GOT3 (cell line): ENCODE results near the gene VSIG4.
"Not testable (repeated sequence)": the region's sequence is repeated elsewhere in the genome, so short reads cannot be mapped to it uniquely, and the experiment has no call there.

Source experiments
- DNase-seq: peaks from one replicate; lab custom pipeline; 2025; ENCODE audit warnings: mixed read lengths; lab: John Stamatoyannopoulos, UW

Gene VSIG4, protein sequence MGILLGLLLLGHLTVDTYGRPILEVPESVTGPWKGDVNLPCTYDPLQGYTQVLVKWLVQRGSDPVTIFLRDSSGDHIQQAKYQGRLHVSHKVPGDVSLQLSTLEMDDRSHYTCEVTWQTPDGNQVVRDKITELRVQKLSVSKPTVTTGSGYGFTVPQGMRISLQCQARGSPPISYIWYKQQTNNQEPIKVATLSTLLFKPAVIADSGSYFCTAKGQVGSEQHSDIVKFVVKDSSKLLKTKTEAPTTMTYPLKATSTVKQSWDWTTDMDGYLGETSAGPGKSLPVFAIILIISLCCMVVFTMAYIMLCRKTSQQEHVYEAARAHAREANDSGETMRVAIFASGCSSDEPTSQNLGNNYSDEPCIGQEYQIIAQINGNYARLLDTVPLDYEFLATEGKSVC

DNA sequence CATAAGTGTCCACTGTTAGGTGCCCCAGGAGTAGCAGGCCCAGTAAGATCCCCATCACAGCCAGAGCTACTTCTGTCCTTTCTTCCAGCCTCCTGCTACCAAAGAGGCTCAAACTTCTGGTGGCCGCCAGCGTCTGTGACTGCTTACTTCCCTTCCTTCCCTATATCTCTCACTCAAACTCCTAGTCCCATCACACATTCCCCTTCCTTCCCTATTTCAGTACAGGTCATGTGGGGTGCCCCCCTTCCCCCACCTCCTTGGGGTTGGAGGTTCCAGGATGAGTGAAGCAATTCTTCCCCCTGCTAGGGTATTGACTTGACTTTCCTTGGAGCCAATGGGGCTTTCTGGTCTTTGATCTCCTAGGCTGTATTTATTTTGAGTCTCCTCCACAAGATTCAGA is at the start of gene VSIG4:
Gene VSIG4, minus strand, starts transcription at position 137 of the 400 bp plus-strand sequence. Its CDS starts 82 bp downstream, at position 55.
- no peak for DNase-seq

DNA sequence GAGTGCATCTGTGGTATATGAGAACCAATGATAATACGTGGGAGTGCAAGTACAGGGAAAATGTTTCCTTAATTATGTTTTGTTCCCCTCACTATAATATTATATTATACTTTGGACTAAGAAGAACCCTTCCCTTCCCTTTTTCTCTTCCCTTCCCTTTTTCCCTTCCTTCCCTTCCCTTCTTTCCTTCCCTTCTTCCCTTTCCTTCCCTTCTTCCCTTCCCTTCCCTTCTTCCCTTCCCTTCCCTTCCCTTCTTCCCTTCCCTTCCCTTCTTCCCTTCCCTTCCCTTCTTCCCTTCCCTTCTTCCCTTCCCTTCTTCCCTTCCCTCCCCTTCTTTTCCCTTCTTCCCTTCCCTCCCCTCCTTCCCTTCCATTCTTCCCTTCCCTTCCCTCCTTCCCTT is 36.9 kb upstream of the VSIG4 start:
- DNase-seq: no peak

DNA sequence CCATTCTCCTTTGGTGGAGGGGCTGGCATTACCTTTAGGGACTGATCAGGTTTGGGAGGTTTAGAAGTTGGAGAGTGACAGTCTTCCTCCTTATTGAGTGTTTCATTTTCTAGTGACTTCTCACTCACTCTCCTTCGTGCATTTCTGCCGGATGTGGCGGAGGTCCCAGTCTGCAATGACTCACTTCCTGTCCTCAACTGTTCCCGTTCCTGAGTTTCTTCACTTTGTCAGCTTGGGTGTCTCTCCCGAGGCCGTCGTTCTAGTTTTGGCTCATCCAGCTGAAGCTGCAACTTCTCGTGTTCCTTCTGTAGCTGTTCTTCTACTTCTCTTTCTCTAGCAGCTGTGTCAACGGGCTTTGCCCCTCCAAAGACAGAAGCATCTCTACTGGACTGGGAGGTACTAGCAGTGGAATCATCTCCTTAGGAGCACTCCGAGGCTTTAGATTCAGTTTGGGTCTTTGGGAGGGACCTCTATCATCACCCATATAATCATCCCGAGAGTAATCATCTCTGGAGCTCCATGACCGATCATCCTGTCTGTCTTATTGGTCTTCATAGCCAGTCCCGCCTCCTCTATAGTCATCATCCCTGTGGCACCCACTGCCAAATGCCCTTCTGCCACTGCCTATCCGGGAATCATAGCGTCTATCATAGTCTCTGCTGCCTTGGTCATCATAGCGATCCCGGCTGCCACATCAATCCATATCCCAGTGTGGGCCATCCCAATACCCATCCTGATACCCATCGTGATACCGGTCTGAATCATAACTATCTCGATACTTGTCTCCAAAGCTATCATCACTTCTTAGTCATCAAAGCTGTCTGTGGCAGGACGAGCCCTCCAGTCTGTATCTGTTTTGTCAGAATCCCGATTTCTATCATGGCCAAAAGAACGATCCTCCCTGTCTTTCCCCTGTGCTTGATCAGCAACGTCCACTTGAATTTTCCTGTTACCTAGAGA is 35.3 kb upstream of the VSIG4 start:
- DNase-seq: no peak

DNA sequence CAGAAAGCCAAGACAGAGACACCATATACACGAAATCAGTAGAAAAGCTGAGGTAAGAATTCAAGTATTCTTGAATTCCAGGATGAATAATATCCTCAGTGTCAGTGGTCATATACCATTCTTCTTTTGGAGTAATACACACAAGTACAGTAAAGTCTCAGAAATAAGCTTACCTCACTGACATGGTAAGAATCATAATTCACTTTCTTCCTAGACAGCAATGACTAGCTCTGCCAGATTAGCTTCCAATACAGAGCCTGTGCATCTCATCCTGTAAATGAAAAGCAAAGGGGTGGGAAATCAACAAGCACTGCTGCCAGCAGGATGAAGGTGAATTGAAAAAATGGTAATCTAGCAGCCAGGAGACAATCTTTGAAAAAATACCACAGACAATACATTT is 31.2 kb upstream of the VSIG4 start:
- DNase-seq: no peak

DNA sequence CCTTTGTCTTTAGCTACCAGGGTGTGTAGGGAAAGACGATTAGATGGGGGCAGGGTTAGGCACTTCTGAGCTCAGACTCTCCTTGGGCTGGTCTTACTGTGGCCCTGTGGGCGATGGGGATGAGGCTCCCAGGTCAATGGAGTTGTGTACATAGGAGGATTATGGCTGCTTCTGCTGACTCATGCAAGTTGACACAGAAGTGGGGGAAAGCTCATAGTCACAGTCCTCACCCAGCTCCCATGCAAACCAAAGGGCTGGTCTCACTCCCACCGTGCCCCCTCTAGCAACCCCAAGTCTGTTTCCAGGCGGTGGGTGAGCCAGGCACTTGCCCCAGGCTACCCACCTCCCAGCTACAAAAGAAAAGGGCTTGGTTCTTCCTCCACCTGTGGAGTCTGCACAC is 24.4 kb upstream of the VSIG4 start:
- no peak for DNase-seq

DNA sequence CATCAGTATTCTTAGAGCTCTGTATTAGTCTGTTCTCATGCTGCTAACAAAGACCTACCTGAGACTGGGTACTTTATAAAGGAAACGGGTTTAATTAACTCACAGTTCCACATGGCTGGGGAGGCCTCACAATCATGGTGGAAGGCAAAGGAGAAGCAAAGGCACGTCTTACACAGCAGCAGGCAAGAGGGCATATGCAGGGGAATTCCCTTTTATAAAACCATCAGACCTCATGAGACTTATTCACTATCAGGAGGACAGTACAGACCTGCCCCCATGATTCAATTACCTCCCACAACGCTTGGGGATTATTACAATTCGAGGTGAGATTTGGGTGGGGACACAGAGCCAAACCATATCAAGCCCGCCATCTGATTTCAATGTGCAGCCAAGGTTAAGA is 17.1 kb upstream of the VSIG4 start:
- not testable (repeated sequence) for DNase-seq

DNA sequence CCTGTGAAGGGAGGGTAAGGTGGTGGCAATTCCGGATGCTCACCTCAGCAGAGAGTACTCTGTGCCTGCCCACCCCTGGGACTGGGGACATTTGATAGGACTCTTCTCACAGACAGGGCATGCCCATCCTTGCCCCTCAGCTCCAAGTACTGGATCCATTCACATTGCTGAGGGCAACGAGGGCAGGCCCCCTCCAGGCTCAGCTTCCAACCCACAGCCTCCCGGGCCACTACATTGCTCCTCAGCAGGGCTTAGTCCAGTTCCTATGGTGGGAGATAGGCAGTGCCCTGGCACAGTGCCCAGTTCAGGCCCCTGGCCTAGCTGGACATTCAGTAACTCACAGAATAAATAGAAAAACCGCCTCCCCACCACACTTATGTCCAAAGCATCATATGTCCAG is 15.1 kb upstream of the VSIG4 start:
- DNase-seq: no peak

DNA sequence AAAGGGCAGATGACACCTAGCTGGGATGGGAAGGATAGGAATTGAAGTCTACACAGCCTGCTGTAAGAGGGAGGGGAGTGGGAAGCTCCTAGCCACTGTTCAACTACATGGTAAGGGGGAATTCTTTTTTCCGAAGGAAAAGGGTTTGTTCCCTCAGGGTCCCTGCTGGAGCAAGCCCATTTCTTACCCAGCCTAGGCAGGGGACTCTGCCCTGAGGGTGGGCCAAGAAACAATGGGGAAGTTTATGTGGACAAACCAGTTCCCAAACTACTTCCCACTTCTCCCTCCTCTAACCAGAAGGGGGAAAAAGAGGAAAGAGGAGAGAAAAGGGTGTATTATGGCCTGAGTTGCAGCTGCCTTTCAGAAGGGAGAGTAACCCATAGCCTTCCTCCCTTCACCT is 13.5 kb upstream of the VSIG4 start:
- no peak for DNase-seq

DNA sequence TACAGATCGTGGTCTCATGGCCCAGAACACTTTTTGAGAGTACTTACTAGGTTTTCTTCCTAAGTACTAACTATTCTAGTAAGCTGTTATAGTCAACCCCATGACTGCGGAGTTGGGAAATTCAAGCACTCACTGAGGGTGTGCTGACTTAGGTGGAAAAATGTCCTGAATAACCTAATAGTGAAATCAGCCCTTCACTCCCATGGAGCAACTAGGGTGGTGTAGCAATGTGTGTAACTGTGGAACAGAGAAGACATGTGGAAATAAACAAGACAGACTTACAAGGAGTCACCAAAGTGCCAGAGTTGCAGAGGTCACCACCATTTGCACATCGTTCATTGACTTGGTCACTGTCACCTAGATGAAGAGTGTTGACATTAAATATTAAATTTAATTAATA is 12.1 kb upstream of the VSIG4 start:
- DNase-seq: no peak

DNA sequence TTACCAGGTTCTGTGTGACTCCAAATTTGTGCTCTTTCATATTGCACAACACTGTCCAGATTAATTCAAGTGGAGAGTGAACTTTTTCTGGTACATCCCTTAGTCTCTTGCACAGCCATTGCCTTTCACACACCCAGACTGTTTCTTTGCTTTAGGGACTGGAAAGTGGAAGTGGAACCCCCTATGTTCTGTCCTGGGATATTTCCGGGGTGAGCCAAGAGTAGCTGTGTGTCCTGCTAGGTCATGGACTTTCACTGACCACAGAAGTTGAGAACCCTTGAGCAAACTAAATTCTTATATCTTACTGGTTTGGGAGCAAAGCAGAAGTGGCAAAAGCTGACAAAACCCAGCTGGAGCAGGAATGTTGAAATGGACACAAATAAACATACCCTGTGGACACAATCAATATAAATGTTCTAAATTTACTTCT is 10.3 kb upstream of the VSIG4 start:
- DNase-seq: no peak

DNA sequence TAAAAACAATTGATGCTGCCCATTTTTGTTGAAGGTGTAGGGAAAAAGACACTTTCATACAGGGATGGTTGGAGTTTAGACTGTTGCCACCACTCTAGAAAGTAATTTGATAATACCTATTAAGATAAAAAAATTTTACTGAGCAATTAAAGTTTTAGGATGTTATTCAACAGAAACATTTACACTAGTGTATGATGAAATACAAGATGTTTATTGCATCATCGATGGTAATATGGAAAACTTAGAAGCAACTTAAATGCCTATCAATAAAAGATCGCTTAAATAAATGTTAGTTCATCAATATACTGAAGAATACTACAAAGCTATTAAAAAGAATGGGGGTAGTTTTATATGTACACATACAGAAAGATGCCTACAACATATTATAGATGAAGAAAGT is 9.2 kb upstream of the VSIG4 start:
- no peak for DNase-seq

DNA sequence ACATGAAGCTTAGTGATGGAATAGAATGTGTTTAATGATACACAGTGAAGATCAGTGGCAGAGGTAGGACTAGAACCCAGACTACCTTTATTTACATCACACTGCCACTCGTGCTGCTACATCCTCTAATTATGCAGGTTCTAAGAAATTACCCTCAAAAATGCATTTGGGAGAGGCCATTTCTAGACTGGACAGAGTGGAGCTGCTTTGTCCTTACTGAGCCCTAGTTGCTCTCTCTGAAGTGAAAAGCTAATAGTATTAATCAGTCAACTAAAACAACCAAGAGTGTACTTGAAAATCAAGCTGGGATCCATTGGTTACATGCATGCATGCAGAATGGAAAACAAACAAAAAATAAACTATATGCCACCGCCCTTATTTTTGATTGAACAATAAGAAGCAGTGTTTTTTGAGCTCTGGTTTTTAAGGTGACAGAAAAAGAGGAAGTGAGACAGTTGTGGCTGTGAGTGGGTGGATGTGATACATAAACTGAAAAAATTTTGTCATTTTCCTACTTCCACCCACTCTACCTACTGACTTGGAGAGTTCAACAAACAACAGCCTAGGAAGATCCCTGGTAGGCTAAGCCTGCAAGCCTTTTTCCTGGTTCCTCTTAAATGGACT is 6.8 kb upstream of the VSIG4 start:
- DNase-seq: no peak

DNA sequence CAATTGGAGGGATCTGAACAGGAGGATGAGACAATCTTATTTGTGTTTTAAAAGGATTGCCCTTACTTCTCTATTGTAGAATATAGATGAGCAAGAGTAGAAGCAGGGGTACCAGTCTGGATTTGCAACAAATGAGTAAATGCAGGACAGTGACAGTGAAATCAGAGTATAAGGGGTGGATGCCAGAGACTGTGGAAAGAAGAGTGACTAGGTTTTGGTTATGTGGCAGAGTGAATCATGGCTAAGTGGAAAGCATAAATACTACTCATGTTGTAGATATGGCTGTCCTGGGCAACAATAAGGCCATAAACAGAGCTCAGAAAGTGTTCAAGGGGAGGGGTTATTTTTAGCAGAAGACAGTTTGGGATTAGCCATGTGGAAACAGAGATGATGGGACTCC is 6.0 kb upstream of the VSIG4 start:
- DNase-seq: no peak

DNA sequence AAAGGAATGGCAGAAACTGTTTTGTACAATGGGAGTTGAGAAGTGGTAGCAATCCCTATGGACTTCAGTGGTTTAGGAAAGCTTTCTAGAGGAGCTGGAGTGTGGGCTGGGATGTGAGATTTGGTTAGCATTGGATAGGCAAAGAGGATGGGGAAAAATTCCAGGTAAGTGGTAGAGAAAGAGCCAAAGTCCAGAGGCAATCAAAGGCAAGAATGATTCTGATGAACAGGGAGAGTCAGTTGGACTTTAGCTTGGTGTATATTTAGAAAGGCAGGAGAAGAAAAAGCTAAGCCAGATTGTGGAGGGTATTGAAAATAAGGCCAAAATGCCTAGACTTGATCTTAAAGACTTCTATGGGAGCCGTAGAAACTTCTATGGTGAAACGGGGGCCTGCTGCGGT is 3.7 kb upstream of the VSIG4 start:
- no peak for DNase-seq

DNA sequence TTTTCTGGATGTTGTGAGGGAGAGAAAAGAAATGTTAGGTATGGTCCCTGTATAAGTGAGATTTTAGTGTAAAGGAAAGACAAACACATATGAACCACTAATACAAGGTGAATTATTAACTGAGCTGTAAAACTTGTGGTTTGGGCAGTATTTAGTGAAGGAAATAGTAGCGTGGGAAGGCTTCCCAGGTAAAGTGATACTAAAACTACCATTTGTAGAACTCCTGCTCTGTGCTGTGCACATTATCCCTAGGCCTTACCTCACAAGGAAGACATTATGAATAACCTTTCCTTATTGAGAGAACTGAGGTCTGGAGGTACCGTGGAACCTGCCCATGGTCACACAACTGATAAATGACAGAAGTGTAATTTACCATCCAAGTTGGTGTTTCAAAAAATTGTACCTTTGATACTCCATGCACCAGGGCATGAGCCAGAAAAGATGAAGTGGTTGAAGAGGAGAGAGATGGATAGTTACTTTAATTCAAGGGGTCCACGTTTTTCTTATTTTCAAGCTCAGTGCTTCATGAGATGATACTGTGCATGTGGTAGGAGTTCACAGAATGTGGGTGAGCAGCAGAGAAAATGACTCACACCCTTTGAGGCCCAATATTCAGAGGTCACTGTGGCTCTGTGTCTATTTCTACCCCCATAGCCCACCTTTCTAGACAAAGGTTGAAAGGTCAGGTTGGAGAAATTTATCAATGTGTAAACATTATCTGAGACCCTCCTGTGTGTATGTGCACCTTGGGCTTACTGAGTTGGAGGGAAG is 2.6 kb upstream of the VSIG4 start:
- no peak for DNase-seq

DNA sequence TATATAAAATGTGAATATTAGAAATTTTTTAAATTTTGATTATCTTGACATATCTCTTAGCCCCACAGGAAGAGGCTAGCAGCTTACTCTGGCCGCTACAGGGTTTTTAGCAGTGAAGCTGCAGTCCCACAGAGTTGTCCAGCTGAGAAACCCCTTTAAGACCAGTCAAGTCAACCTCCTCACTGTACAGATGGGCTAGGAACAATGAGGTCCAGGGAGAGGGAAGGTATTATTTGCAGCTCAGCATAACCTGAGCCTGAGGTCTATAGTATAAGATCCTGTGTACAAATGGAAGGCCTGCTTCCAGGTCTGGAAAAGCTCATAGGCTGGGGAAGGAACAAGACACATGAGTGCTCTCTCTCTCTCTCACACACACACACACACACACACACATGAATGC is 1.8 kb downstream of the VSIG4 start:
- DNase-seq: no peak

DNA sequence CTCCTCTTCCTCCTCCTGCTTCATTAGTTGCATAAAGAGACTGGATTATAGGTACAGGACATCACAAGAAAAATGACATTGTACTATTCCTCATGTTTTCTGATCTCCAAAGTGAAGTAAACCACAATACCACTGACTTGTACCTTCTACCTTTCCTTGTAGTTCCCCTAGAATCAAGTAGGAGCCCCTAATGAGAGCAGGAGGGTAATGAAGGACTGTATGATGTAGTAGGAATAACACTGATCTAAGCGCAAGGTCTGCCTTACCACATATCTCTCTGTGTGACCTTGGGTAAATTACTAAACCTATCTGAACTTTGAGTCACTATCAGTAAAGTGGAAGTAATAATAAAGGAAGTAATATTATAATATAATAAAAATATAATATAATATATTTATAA is 3.6 kb downstream of the VSIG4 start:
- DNase-seq: no peak

DNA sequence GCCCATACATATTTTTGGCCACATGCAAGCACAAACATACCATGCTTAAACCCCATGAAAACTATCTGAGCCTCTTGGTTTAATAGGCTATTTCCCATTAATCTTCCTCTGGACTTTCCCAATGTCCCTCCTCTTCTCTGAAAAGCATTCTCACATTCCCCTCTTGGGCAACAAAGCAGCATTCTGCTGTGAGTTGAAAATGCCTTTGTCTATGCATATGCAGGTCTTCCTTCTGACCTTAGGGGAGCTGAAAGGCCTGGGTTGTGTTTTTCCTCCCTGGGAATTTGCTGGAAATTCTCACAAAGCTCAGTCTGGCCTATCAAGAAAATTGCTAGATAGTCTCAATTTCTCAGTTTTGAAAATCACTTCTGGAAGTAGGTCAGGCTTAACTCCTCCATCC is 4.2 kb downstream of the VSIG4 start:
- DNase-seq: no peak

DNA sequence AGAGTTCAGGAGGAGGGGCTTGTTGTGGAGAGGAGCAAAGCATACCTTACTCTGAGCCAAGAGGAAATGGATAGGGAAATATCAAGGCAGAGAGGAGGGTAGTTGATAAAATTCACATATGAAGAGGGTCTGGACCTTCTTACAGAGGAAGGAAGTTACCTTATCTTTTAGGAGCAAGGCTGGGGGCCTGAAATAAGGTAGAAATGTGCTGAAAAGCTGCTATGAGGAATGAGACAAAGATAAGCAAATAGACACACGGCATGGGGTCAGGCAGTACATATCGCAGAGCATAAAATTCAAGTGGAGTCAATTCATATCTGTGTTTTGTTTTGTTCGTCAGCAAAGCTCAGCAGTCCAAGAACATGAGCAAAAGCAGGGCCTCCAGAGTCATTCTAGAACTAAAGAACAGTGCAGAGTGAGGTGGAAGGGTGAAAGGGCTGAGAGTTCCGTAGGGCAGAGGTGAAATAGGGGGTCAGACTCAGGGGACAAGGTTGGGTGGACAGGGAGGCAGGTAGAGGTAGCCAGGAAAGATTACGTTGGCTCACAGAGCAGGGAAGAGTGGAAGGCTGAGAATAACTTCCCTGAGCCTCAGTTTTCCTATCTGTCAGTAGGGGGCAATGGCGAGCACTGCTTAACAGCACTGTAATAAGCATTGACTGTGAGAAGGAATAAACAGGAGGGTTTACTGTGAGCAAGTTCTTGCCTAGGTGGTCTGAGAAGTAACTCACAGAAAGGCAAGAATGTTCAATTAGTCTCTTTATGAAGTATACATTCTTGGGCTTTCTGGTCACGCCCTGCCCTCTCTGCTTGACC is 9.2 kb downstream of the VSIG4 start:
- no peak for DNase-seq

DNA sequence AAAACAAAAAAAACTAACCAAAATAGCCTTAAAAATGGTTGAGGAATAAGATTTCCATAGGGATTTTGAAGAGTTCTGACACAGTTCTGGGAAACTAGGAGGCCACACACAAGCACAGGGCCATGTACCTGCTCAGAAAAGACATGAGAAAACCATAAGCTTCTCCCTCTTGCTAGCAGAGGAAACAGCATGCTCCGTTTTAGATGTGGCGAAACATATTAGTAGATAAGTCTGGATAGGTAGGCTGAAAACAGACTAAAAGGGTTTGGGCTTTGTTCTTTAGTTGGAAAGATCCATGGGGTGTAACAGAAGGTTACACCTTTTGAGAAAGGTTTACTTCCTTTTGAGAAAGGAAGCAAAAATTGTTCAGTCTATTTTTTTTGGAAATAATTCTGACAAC is 10.9 kb downstream of the VSIG4 start:
- DNase-seq: no peak

DNA sequence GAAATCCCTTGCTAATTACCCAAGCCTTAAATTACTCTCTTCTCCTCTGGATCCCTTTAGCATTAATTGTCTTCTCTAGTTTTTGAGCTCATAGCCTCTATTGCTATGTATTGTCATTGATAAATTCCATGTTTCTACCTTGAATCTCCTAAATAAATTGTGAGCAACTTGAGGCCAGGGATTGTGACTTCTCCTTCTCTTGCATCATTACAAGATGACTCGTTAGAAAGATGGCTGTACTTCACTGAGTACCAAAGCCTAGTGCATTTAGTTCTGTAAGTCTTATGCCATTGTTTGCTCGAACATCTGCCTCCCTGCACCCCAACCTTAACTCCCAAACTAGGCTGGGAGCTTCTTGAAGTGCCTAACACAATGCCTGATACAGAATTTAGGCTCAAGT is 15.3 kb downstream of the VSIG4 start:
- DNase-seq: no peak
